Coronary artery (tissue), 2 donors: Measurements from ENCODE around the gene TMX2.

ENCODE experiments used
- DNase-seq: peaks from one replicate; pipeline ENCODE4 v3.0.0-alpha.2; 2017; ENCODE audit warnings: low spot score
- H3K27ac ChIP-seq, 2 donors: fragments of 200-600 bp; sonication (generic); one replicate each; pipeline ENCODE4 v1.5.1; 2016 to 2019
- H3K4me3 ChIP-seq: fragments of 200-600 bp; sonication (generic); 2 replicates; pipeline ENCODE4 v1.5.1; 2016; ENCODE audit warnings: mild to moderate bottlenecking, moderate library complexity
- TF ChIP-seq, protein P1 (sequence below): fragments of 200-600 bp; sonication (generic); IDR thresholded peaks from one replicate; pipeline ENCODE4 v1.5.1; 2019; ENCODE audit warnings: antibody characterized with exemption

The TMX2 gene

DNA sequence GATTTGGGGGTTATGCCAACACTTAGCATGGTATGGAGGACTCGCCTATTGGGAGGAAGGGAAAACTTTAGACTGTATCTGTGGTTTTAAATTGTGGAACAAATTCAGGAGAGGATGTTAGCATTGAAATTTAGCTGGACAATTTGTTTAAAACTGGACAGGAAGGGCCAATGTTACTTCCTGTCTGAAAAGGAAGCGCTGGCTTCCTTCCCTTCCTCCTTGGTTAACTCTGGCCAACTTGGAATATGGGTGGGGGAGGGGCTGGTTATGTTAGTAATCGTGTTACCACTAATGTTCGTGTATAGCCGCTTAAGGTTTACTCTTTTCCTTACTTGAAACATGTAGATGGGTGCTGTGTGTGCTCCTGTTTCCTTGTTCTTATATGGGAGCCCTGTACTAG is 63.1 kb downstream of the TMX2 start:
- H3K4me3 ChIP-seq = peak overlapping the region; percentile 55
- H3K27ac ChIP-seq = peak overlapping the region; percentile 24 to 86
- TF ChIP-seq, protein P1, sequence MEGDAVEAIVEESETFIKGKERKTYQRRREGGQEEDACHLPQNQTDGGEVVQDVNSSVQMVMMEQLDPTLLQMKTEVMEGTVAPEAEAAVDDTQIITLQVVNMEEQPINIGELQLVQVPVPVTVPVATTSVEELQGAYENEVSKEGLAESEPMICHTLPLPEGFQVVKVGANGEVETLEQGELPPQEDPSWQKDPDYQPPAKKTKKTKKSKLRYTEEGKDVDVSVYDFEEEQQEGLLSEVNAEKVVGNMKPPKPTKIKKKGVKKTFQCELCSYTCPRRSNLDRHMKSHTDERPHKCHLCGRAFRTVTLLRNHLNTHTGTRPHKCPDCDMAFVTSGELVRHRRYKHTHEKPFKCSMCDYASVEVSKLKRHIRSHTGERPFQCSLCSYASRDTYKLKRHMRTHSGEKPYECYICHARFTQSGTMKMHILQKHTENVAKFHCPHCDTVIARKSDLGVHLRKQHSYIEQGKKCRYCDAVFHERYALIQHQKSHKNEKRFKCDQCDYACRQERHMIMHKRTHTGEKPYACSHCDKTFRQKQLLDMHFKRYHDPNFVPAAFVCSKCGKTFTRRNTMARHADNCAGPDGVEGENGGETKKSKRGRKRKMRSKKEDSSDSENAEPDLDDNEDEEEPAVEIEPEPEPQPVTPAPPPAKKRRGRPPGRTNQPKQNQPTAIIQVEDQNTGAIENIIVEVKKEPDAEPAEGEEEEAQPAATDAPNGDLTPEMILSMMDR = no peak
- DNase-seq = no peak

DNA sequence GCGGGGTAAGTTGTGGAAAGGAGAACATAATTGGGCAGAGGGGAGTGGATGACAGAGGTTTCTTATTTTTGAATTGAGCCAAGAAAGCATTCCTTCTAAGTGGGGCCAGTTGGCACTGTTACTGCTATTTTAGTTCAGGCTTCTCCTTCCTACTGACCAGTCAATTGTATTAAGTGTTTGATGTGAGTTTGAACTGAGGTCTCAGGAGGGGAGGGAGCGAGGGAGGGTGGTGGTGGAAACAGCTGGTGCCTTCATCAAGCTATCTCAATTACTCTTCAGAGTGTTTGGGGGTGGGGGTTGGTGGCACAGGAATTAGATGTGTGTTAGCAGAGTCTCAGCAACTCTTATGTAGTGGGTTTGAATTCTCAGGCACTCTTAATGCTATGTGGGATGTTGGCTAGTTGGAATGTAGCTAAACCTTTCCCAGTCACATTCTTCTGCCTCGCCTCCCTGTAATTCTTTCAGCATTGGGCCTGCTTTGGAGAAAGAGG is 63.7 kb downstream of the TMX2 start:
- peak overlapping the region; percentile 55 for H3K4me3 ChIP-seq
- DNase-seq = no peak

DNA sequence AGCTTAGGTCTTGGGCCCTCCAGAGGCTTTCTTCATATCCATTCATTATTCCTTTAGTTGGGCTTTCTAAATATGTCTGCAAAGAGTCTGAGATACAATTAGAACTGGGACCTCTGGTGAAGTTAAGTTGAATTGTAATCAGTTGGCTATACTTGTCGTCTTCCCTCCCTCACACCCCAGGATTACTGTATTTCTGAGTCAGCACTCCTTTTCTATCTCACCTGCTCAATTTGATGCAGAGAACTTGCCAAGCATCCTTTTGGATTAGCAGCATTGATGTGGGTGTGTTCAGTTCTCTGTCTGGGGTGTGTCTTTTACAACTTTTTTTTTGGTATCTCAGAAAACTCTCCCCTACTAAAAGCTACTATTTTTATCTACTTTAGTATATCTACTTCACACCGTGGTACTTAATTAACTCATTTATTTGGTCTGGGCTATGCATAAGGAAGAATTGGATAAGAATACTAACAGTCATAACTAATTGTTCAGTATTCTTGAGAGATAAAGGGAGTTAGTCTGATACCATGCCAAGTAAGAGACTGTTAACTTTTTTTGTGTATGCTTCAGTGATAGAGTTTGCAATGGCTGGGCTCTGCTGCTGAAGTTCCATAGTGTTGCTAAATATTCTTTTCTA is 64.3 kb downstream of the TMX2 start:
- Histone ChIP-seq H3K27ac (peak overlapping the region; percentile 83 to 86), H3K4me3 (peak overlapping the region; percentile 55)
- TF ChIP-seq, protein P1 = no peak
- DNase-seq = no peak

More for the DNA sequence above, 63.7 kb downstream of the TMX2 start:
- peak overlapping the region; percentile 24 to 86 for H3K27ac ChIP-seq
- TF ChIP-seq, protein P1 = no peak

DNA sequence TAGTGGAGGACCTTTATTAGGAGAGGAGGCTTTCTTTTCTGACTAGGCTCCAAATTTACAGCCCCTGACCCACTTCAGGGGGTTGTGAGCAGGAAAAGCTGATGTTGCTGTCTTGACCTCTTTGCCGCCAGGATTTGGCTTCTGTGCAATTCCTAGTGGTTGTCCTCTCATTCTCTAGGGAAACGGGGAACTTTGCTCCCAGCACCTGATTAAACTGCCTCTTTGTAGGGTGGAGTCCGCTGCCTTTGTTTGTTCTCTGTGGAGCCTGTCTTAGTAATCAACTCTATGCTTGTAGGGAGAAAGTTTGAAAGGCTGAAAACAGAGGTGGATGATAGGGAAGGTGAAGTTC is 65.5 kb downstream of the TMX2 start:
- DNase-seq = no peak
- TF ChIP-seq, protein P1 = no peak
- H3K4me3 ChIP-seq = peak overlapping the region; percentile 54

DNA sequence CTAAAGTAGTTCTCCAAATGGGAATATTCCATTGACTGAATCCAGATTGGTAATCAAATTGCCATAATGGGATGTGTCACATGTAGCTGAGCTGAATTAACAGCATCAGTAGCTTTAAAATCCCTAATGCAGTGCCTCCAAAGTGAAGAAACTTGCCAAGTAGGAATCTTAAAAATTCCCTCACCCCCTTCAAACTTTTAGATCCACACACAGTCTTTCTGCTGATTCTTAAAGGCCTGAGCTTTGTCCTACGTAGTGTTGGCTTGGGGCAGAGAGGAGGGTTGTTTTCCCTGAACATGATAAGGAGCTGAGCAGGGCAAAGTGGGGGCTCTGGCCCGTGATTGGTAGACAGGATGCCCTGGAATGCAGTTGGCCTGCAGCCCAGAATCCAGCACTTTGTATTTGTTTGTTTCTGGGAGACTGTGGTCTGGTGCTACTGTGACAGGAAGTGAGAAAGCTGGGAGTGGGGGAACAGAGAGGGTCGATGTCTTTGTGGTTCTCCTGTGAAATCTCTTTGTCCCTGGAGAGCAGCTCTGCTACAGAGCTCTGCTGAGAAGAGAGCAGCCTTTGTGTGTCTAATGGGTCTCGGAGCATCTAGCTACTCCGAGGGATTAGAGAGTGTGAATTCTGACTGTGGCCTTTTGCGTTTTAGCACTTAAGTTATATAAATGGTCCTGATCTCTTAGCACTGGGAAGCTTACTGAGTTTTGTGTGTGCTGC is 66.1 kb downstream of the TMX2 start:
- peak; percentile 94 for DNase-seq
- H3K27ac ChIP-seq = peak overlapping the region; percentile 83 to 86
- H3K4me3 ChIP-seq = peak overlapping the region; percentile 54
- TF ChIP-seq, protein P1 = no peak

More for the DNA sequence above, 65.5 kb downstream of the TMX2 start:
- H3K27ac ChIP-seq = peak overlapping the region; percentile 83 to 86

DNA sequence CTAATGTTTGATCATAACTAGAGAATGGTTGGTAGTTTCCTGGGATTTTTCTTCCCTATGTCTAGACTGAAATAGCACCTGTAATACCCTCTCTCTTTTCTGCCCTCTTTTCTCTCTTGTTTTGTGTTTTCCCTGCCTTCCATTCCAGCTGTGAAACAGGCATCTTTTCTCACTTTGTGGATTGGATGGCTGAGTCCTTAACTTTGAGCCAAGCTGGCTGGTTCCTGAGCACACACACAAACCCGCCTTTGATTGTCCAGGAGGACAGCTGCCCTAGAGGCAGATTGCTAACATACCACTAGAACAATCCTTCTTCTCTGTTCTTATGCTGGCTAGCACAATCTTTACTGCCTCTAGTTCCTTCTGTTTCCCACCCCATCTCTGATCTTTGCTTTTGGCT is 66.9 kb downstream of the TMX2 start:
- Histone ChIP-seq H3K4me3 (peak overlapping the region; percentile 54), H3K27ac (peak overlapping the region; percentile 83 to 86)
- no peak for DNase-seq
- TF ChIP-seq, protein P1 = no peak
